Keratinocyte (primary cell): ENCODE results near the gene PTPRD. TPM values are rescaled to one million over a fixed set of nuclear protein-coding genes. Genes with fewer than 3 reads are reported as not detected.

Experiments used
- DNase-seq: peaks from one replicate; pipeline ENCODE4 v3.0.0-alpha.2; 2011; ENCODE audit warnings: low read depth, missing footprints, low spot score
- FAIRE-seq: peaks from 2 replicates; lab custom pipeline; 2011; peaks lifted over from hg19 to GRCh38; lab: Jason Lieb, UNC
- H2AFZ ChIP-seq: 2 replicates; pipeline ENCODE4 v1.6.0; 2012; ENCODE audit warnings: low read length, control low read depth, inconsistent platforms; ENCODE audit not compliant: control insufficient read depth
- H3K27ac ChIP-seq: 2 replicates; pipeline ENCODE4 v1.5.1; 2011; ENCODE audit warnings: low read length; ENCODE audit not compliant: control insufficient read depth, insufficient read depth
- H3K27me3 ChIP-seq: 3 replicates; pipeline ENCODE4 v1.6.0; 2011; ENCODE audit warnings: low read length; ENCODE audit not compliant: control insufficient read depth, insufficient read depth; ENCODE audit errors: extremely low read depth
- H3K36me3 ChIP-seq, 2 experiments: 2 replicates in 1 of 2; 3 replicates in 1 of 2; pipeline ENCODE4 v1.5.1; 2011; ENCODE audit warnings: low read length in 2 of 2, mild to moderate bottlenecking in 1 of 2; ENCODE audit not compliant: control insufficient read depth in 2 of 2, insufficient read depth in 2 of 2; ENCODE audit errors: extremely low read depth in 1 of 2
- H3K4me1 ChIP-seq: 3 replicates; pipeline ENCODE4 v1.5.1; 2011; ENCODE audit warnings: low read length; ENCODE audit not compliant: control insufficient read depth, insufficient read depth; ENCODE audit errors: extremely low read depth
- H3K4me2 ChIP-seq: 3 replicates; pipeline ENCODE4 v1.6.0; 2011; ENCODE audit warnings: low read depth, low read length; ENCODE audit not compliant: control insufficient read depth, insufficient read depth; ENCODE audit errors: extremely low read depth
- H3K4me3 ChIP-seq, 3 experiments: fragments of 200-600 bp in 1 of 3; sonication (generic) in 1 of 3; 2 replicates in 2 of 3; 3 replicates in 1 of 3; pipeline ENCODE4 v1.5.1; 2011 to 2016; ENCODE audit warnings: low read length in 3 of 3, mild to moderate bottlenecking in 3 of 3, control low read depth in 2 of 3, inconsistent platforms in 1 of 3, low read depth in 1 of 3, mixed read lengths in 1 of 3, mixed run types in 1 of 3, moderate library complexity in 1 of 3; ENCODE audit not compliant: control insufficient read depth in 2 of 3, insufficient read depth in 2 of 3; ENCODE audit errors: extremely low read depth in 1 of 3
- H3K79me2 ChIP-seq: 2 replicates; pipeline ENCODE4 v1.6.0; 2012; ENCODE audit warnings: low read length; ENCODE audit not compliant: control insufficient read depth, insufficient read depth
- H3K9ac ChIP-seq: 3 replicates; pipeline ENCODE4 v1.6.0; 2011; ENCODE audit warnings: low read length; ENCODE audit not compliant: control insufficient read depth, insufficient read depth; ENCODE audit errors: extremely low read depth
- H3K9me1 ChIP-seq: 3 replicates; pipeline ENCODE4 v1.6.0; 2011; ENCODE audit warnings: low read length; ENCODE audit not compliant: control insufficient read depth, insufficient read depth; ENCODE audit errors: extremely low read depth
- H3K9me3 ChIP-seq: 2 replicates; pipeline ENCODE4 v1.5.1; 2012; ENCODE audit warnings: low read depth, low read length; ENCODE audit not compliant: control insufficient read depth
- H4K20me1 ChIP-seq: 3 replicates; pipeline ENCODE4 v1.6.0; 2011; ENCODE audit warnings: low read length; ENCODE audit not compliant: control insufficient read depth, insufficient read depth; ENCODE audit errors: extremely low read depth
- CTCF ChIP-seq, 3 experiments: IDR thresholded peaks in 1 of 3; conservative IDR thresholded peaks in 1 of 3; optimal IDR thresholded peaks in 1 of 3; 2 replicates in 2 of 3; 3 replicates in 1 of 3; pipeline versions ENCODE3 to v1.5.1; 2011; ENCODE audit warnings: low read length in 3 of 3, mild to moderate bottlenecking in 3 of 3, moderate library complexity in 2 of 3, control low read depth in 1 of 3, inconsistent platforms in 1 of 3; ENCODE audit not compliant: insufficient read depth in 2 of 3; ENCODE audit errors: extremely low read depth in 1 of 3
- EZH2 ChIP-seq: IDR thresholded peaks from one replicate; pipeline ENCODE4 v1.6.1; 2012; ENCODE audit warnings: inconsistent platforms, mild to moderate bottlenecking, low read length, moderate library complexity
- dilution Hi-C: fragments of 300-500 bp; cut with MboI; formaldehyde crosslinking; loops from one replicate; pipeline ENCODE4 v1.7.0; 2020; ENCODE audit warnings: low sequenced_read_pairs; ENCODE audit not compliant: extremely low pct_ligation_motif_present
- polyA plus RNA-seq, 5 experiments: library from polyadenylated mRNA; depleted of rRNA in 3 of 5; stranded (reverse) in 3 of 5; stranded (forward) in 1 of 5; unstranded in 1 of 5; fragments of >200 nt; gene quantifications; 1 replicate in 1 of 5; 2 replicates in 3 of 5; 3 replicates in 1 of 5; pipeline versions ENCODE4 v1.2.1 to v1.2.3, GENCODE V29; 2011 to 2012; ENCODE audit warnings: missing spikeins in 2 of 5, low read depth in 1 of 5, low replicate concordance in 1 of 5

PTPRD gene
- polyA plus RNA-seq, 1 donor (not counting 4 experiments of a cell fraction or from before 2014, with no cell fraction given): 0.10 TPM

- DNase-seq: no peak
- Histone ChIP-seq H3K27me3 (no peaks in the 10 kb centered on the region), H3K9me3 (no peaks in the 10 kb centered on the region), H3K4me3 (no peak overlapping the region), H3K4me1 (no peaks in the 10 kb centered on the region), H2AFZ (no peak overlapping the region), H3K4me2 (no peak overlapping the region), H4K20me1 (no peaks in the 10 kb centered on the region), H3K9ac (no peak overlapping the region), H3K36me3 (no peaks in the 10 kb centered on the region), H3K79me2 (no peaks in the 10 kb centered on the region), H3K9me1 (no peaks in the 10 kb centered on the region), H3K27ac (no peak overlapping the region)
- FAIRE-seq: no peak
- dilution Hi-C loops: no loop called here
- TF ChIP-seq CTCF (optimal IDR thresholded peaks at IDR 0.05 in 1 of 3, IDR thresholded peaks at IDR 0.05 in 1 of 3, conservative IDR thresholded peaks at IDR 0.05 in 1 of 3; ENCODE audit: extremely low read depth in 1 of 3, insufficient read depth in 2 of 3, low read length in 3 of 3): no peak
- no peak for TF ChIP-seq EZH2
These were observed 1828.0 kb downstream of the PTPRD start for GRCh38 chr9:8784838-8785237.

- TF ChIP-seq CTCF (optimal IDR thresholded peaks at IDR 0.05 in 1 of 3, IDR thresholded peaks at IDR 0.05 in 1 of 3, conservative IDR thresholded peaks at IDR 0.05 in 1 of 3; ENCODE audit: extremely low read depth in 1 of 3, insufficient read depth in 2 of 3, low read length in 3 of 3) (no peak), EZH2 (no peak)
- Histone ChIP-seq H3K27ac (no peak overlapping the region), H3K4me1 (no peaks in the 10 kb centered on the region), H3K9me3 (no peaks in the 10 kb centered on the region), H3K79me2 (no peaks in the 10 kb centered on the region), H3K9me1 (no peaks in the 10 kb centered on the region), H3K9ac (no peak overlapping the region), H3K36me3 (no peaks in the 10 kb centered on the region), H3K4me2 (no peak overlapping the region), H3K4me3 (no peak overlapping the region), H4K20me1 (no peaks in the 10 kb centered on the region), H3K27me3 (no peaks in the 10 kb centered on the region), H2AFZ (no peak overlapping the region)
- FAIRE-seq (no peak), DNase-seq (no peak)
- dilution Hi-C loops: no loop called here
These were observed 1828.9 kb downstream of the PTPRD start for GRCh38 chr9:8783941-8784340.
